Measurements from ENCODE around the gene FARSA.
A peak's percentile ranks its signal among the peaks of the same experiment; 100 is the strongest.
"Not testable (repeated sequence)": the region's sequence is repeated elsewhere in the genome, so short reads cannot be mapped to it uniquely, and the experiment has no call there.

Gene FARSA

GRCh38 chr19:12937093-12937926 is 3.8 kb upstream of the FARSA start:
- DNase-seq = no peak

- no peak for DNase-seq
Measured at GRCh38 chr19:12936582-12936981, 3.1 kb upstream of the FARSA start.

- DNase-seq = no peak
Measured at GRCh38 chr19:12935071-12935470, 1.6 kb upstream of the FARSA start.

DNA sequence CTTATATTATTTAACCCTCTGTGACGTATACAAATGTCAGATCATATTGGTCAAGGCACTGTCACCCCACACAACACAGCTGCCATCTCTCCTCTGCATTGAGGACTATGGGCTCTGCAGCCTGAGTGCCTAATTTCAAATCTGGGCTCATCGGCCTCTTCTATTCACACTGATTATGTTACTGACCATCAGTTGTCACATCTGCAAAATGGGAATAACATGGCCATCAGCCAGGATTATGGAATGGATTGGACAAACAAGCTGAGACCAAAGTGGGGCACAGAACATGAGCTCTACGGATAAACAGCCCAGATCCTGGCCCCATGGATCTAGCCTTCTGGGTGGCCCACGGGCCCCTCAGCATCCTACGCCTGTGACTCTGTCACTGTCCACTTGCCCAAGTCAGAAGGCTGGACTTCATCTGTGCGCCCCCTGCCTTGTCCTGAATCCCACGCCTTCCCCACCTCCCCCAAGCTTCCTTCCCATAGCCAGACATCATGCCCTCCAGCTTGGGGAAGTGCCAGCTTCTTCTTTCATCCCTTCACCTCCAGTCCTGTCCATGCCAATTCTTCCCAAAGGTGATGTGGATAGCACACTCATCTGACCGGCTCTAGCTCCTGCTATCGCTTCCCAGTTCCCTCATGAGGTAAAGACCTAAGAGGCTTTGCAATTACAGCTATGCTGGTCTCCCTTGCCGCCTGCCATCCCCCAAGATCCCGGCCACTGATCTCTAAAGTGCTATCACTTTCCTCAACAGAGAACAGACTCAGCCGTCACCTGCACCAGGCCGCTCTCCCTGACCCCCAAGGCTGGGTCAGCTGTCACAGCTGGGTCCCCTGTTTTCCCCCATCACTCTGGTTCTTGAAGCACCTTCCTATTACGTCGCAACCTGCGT is 872 bp downstream of the FARSA start:
- DNase-seq = no peak

DNA sequence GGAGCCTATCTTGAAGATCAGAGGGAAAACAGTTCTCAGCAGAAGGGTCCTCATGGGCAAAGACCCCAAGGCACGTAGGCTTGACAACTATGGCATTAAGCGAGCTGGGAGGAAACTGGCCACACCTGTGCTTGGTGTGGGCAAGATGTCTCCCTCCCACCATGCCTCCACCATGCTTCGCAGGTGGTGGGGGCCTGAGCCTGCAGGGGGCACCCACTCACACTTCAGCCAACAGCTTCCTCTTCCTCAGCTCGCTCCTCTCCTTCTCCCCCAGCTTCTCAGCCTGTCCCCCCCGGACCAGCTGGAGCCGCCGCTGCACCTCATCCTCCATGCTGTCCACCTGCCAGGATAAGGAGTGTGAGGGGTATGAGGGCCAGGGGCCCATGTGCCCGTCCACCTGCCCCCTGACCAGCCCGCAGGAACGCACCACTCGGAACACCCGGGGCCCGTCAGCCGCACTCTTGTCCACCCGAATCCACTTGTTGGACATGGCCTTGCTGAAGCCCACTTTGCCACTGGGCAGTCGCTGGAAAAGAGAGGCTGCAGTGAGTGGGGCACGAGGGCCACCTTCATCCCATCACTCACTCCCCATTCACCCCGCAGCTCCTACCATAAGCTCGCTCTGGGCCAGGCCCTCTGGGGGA is 3.4 kb downstream of the FARSA start:
- no peak for DNase-seq

GRCh38 chr19:12924621-12925310 is 8.7 kb downstream of the FARSA start:
- DNase-seq = no peak

DNA sequence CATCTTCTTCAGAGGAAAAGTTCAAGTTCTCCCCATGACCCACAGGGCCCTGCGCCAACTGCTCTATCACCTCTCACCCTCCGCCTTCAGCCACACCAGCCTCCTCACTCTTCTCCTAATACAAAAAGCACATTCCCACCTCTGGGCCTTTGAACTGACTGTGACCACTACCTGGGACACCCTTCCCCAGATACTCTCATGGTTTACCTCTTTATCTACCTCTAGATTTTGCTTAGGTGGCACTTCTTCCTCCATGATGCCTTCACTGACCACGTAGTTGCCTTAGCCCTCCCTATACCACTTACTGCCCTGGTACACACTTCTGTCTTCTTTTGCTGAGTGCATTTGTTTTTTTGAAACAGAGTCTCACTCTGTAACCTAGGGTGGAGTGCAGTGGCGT is 10.6 kb downstream of the FARSA start:
- no peak for DNase-seq

DNA sequence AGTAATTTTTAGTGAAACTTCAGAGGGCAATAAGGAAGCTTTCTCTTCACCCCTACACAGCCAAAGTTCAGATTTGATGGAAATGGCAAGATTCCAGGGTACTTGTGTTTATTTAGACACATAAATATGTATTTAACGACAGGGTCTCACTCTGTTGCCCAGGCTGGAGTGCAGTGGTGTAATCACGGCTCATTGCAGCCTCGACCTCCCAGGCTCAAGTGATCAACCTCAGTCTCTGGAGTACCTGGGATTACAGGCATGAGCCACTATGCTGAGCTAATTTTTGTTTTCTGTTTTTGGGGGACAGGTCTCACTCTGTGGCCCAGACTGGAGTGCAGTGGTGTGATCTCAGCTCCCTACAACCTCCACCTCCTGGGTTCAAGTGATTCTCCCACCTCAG is 12.5 kb downstream of the FARSA start:
- DNase-seq = no peak

GRCh38 chr19:12918253-12918652 is 15.3 kb downstream of the FARSA start:
- DNase-seq = no peak

DNA sequence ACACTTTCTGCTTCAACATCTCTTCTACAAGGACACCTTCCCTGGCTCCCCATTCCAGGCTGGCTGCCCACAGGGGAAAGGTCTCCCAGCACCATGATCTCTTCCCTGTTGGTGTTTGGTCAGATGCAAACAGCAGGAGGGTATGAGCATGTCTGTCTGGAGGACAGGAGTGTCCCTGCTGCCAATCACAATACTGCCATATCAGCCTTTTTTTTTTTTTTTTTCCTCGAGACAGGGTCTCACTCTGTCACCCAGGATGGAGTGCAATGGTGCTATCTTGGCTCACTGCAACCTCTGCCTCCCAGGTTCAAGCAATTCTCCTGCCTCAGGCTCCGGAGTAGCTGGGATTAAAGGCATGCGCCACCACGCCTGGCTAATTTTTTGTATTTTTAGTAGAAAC is 17.7 kb downstream of the FARSA start:
- DNase-seq = not testable (repeated sequence)

DNA sequence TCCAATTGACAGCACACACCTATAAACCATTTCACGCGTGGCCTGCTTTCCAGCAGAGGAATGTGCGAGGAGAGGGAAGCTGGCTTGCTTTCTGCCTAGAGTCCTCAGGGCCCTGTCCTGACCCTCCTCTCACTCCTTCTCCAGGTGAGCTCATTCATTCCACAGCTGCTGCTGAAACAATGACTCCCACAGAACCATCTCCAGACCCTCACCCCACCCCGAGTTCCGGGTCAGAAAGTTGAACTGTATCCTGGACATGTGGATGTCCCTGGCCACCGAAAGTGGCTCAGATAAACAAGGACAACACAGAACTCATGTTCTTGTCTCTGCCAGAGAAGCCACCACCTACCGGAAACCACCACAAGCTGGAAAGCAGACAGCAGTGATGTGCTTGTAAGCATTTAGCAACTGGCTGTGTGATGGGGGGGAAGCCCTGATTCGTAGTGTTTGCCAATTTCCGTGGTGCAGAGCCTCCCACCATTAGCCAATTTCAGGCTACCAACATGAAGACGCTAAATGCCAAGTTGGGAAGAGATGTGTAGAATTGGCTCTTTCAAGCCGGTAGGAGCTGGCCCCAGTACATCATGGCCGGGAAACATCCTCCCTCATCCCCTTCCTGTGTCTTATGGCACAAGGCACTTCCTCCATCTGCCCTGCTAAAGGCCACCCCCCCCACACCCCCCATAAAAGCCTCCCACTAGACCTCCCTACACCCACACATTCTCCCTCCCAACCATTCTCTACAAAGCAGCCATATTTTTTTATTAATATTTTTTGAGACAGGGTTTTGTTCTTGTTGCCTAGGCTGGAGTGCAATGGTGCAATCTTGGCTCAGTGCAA is 19.4 kb downstream of the FARSA start:
- DNase-seq = peak; percentile 65

- no peak for DNase-seq
Measured at GRCh38 chr19:12913011-12913561, 20.4 kb downstream of the FARSA start.

DNA sequence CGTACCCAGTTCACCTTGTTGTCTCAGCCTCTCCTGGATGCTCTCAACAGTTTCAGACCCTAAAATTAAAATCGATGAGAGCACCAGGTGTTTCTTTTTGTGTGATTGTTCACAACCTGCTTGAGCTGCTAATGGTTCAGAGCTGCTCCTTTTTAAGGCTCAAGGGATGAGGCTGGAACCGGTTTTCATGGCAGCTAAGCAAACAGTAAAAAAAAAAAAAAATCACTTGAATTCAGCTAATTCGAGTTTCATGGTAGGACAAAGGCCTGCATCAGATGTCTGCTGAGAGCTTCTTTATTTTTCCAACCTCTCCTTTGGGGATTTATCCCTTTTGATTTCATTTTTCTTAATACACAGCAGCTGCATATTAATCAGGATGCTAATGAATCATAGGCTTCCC is 20.9 kb downstream of the FARSA start:
- no peak for DNase-seq

DNA sequence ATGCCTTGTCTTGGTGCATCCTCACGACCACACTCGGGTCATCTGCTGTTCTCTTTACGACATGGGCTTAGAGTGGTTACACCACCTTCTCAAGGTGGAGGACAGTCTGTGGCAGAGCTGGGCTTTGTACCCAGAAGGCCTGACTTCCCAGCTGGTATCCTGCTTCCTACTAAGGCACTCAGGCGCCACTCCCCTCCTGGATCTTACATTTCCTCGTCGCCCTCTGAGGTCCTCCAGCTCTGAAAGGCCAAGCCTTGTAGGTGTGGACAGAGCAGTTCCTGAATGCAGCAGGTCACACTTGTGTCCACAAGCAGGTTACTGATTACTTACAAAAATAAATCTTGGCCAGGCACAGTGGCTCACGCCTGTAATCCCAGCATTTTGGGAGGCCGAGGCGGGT is 26.3 kb downstream of the FARSA start:
- DNase-seq = no peak

DNA sequence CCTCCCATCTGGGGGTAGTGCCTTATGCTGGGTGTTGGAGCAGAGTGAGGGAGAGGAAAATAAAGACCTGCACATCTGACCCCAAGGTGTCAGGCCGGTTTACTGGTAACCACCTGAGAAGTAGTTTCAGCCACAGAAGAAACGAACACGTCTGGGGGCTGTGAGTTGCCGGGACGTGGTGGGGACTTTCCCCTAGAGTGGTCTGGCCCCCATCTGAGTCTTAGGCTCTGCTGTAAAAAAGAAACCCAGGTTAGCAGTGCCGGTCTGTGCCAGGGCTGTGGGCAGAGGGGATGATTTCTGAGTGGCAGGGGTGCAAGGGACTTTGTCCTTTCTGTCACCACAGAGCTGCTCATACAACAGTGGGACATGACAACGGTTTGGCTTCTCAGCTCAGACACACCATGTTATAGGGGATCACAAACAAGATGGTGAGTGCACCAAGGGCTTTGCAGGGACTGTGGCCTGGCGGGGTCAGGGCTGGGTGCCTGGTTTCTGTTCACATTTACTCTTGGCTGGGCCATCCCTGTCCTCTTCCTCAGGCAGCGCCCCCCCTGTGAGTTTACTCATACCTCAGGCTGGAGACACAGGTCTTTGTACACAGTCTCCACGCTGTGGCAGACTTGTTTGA is 33.5 kb downstream of the FARSA start:
- no peak for DNase-seq

- DNase-seq = no peak
Measured at GRCh38 chr19:12896460-12896859, 37.1 kb downstream of the FARSA start.

DNA sequence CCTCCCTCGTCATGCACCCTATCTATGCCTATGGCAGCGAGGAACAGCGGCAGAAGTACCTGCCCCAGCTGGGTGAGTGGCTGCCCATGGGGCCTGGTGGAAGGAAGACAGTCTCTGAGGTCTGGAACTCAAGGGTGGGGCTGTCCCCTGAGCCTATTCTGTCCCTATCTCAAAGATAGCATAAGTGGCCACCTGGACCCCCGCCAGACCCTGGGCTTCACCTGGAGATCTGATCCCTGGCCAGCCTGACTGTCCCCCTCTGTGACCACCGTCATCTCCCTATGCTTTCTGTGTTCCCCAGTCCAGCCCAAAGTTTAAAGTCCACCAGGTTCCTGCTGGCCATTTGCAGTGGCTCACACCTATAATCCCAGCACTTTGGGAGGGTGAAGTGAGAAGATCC is 39.9 kb downstream of the FARSA start:
- DNase-seq = no peak

GRCh38 chr19:12891553-12892021 is 41.9 kb downstream of the FARSA start:
- DNase-seq = no peak

GRCh38 chr19:12890787-12891552 is 42.5 kb downstream of the FARSA start, which contains the start of gene GCDH:
GCDH (plus strand) TSS chr19:12891160; CDS start chr19:12891305, 145 bp downstream.
- DNase-seq = peak; percentile 98

- not testable (repeated sequence) for DNase-seq
Measured at GRCh38 chr19:12890299-12890786, 43.2 kb downstream of the FARSA start.
